GM21619 (cell line): Measurements from ENCODE around the gene TRIM41.
A peak's percentile ranks its signal among the peaks of the same experiment; 100 is the strongest.
"Not testable (repeated sequence)": the region's sequence is repeated elsewhere in the genome, so short reads cannot be mapped to it uniquely, and the experiment has no call there.

ENCODE experiments used
- ATAC-seq: cut with Tn5 transposase; IDR thresholded peaks from one replicate; pipeline ENCODE4 v1.9.1; 2021; ENCODE audit not compliant: unreplicated experiment

Gene TRIM41

DNA sequence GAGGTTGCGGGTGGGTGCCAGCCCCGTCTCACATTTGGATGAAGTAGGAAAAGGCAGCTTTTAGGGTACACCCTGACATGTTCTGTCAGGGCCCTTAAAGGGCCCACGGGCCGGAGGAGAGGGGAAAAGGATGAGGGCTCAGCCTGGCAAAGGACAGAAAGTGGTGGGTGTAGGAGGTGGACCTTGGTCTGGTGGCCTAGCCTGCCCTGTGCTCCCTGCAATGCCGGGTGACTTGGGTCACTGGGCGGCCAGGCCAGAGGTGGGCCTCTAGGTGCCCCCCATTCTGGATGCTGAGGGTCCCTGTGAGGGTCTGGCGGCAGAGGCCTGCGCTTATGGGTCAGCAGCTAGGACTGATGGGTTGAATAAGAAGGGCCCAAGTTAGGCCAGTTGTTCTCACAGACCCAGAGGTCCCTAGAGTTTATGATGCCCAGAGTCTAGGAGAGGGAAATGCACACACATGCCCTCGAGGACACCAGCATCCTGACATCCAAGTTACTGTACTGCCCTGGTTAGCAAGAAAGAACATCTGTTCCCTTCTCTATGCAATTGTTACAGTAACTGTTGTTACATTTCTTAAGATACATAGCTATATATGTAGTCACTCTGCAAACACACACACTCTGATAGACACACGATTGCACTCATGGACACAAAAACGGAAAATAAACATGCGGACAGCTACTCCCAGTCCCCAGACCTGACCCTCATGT lies 30.6 kb upstream of the TRIM41 start:
- no peak for ATAC-seq

GRCh38 chr5:181193656-181194055 lies 29.4 kb upstream of the TRIM41 start:
- ATAC-seq, result no peak

GRCh38 chr5:181194489-181195248 lies 28.4 kb upstream of the TRIM41 start:
- ATAC-seq, result no peak

DNA sequence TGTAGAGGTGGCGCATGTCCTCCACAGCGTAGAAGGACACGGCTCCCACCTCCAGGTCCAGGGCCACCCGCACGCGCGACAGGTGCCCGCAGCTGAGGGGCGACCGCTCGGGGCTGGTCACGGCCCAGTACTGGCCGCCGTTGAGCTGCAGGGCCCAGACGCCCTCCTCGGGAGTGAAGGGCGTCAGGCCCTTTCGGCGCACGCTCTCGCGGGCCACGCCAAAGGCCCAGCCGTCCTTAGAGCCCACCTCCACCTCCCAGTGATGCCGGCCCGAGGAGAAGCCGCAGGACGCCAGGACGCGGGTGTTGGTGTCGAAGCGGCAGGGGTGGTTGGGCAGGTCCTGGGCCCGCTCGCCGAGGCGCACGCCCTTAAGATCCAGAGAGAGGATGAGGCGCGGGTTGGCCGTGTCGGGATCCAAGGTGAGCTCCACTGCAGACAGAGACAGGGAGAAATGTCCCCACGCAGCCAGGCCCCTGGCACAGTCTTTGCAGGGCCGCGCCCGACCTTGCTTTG lies 27.8 kb upstream of the TRIM41 start:
- no peak for ATAC-seq

DNA sequence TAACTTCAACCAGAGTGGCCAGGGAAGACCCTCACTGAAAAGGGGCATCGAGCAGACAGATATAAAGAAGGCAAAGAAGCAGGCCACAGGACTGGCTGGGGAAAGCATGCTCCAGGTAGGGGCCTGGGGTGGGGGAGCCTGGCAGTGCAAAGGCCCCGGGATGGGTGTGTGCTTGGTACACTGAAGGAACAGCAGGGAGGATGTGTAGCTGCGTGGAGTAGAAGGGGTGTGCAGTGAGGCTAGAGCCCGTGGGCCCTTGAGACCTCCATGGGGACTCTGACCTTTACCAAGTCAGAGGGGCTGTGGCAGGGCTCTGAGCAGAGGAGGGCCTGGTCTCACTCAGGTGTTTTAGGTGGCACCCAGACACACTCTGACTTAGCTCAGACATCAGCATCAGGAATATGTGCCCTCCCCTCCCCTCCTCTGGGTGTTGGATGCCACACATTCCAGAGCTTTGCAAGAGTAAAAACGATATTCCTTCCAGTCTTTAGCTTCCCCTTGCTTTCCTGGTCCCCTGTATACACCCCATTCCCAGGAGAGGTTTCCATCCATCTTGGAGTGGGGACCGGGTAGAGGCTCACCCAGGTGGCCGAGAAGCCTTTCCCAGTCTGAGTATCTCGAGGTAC lies 25.6 kb upstream of the TRIM41 start:
- ATAC-seq, result no peak

GRCh38 chr5:181198106-181198685 lies 24.9 kb upstream of the TRIM41 start:
- ATAC-seq, result no peak

DNA sequence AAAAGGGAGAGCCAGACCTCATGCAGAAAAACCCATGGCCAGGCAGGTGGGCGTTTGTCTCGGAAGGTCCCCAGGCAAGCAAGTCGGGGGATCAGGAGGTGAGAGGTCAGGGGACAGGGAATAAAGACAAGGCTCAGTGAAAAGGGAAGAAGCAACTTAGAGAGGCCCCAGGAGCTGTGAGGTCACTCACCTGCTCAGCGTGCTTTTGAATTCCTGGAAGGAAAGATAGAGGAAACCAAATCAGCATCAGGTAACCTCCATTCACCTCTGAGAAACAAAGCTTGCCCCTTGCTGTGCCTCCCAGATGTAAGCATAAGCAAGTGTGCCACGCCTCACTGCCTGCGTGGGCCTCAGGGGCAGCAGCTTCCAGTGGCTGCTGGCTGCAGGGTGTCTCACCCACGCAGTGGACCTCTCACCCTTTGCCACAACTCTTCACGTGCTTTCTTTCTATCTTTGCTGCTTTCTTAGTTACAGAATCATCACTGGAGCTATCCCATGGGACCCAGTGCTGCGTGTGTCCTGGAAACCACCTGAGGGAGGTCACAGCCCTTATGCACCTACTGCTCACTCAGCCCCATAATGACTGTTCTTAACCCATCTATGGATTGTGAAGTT lies 24.1 kb upstream of the TRIM41 start:
- ATAC-seq, result peak; percentile 58

- ATAC-seq, result no peak
These were observed 23.0 kb upstream of the TRIM41 start for GRCh38 chr5:181199881-181200638.

- no peak for ATAC-seq
These were observed 22.3 kb upstream of the TRIM41 start for GRCh38 chr5:181200816-181201215.

DNA sequence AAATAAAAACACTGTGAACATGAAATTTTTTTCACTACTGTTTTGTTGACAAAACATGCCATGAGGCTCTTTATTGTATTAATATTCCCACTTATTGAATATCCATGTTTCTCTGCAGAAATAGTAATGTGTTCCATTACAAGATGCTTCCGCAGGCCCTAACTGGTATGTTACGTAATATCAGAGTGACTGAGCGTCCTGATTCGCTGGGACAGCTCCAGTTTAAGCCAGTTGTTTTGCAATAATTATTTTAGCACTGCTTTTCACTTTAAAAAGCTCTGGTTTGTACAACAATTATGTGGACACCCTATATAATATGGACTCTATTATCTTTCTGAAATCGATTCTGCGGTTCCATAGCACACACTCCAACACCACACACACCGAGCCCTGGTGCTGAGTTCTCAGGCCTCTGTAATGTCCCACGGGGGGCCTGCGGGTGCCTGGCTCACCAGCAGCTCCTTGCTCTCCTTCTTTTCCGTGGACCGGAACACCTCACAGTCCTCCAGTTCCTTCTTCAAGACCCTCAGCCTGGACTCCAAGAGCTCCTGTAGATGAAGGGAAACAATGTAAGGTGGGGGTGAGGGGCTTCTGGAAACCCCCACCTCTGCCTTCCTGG lies 19.9 kb upstream of the TRIM41 start:
- ATAC-seq, result no peak

GRCh38 chr5:181203777-181204112 lies 19.3 kb upstream of the TRIM41 start:
- no peak for ATAC-seq

GRCh38 chr5:181204113-181204825 lies 18.8 kb upstream of the TRIM41 start:
- ATAC-seq, result no peak

- no peak for ATAC-seq
These were observed 18.0 kb upstream of the TRIM41 start, which contains the start of gene TRIM7 for GRCh38 chr5:181204826-181205760. TRIM7 (minus strand) TSS chr5:181205196; CDS start chr5:181205110, 86 bp downstream.

DNA sequence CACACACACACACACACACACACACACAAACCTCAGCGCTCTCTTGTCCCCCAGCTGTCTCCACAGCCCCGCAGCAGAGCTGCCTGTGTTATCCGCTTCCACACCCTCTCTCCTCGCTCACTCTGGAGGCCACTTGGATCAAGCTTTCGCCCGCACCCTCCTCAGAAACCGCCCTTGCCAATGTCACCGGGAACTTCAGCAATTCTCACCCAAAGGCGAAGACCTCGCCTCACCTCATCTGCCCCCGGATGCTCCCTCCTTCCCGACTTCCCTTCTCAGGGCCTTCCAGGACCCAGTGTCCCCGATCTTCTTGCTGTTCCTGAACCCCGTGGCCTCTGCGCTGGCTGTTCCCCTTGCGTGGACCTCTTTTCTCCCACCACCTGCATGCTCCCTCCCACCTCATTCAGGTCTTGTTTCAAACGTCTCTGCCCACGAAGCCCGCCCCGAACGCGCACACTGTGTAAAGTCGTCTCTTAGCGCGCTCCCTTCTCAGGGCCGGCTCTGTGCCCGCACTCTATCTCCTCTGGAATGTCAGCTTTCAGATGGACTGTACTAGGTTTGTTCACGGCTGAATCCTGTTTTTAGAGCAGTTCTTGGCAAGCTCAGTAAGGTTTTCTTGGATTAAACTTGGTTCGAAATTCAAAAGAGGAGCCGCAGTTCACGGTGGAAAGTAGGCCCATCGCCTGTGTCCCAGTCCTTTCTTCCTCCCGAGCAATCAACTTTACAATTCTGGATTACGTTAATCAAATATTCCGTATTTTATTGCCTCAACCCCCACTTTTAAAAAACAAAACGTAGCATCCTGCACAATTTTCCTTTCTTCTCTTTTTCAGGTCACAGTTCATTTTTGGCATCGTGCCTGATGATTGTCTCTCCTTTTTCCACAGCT lies 17.1 kb upstream of the TRIM41 start:
- ATAC-seq, result no peak

- ATAC-seq, result peak; percentile 33
These were observed 15.7 kb upstream of the TRIM41 start for GRCh38 chr5:181207214-181207959.

GRCh38 chr5:181207960-181208253 lies 15.2 kb upstream of the TRIM41 start:
- no peak for ATAC-seq

- ATAC-seq, result not testable (repeated sequence)
These were observed 14.1 kb upstream of the TRIM41 start for GRCh38 chr5:181209006-181209405.
